ENCODE data around the gene PEX11A.
"Not testable (repeated sequence)": the region's sequence is repeated elsewhere in the genome, so short reads cannot be mapped to it uniquely, and the experiment has no call there.

Gene PEX11A

DNA sequence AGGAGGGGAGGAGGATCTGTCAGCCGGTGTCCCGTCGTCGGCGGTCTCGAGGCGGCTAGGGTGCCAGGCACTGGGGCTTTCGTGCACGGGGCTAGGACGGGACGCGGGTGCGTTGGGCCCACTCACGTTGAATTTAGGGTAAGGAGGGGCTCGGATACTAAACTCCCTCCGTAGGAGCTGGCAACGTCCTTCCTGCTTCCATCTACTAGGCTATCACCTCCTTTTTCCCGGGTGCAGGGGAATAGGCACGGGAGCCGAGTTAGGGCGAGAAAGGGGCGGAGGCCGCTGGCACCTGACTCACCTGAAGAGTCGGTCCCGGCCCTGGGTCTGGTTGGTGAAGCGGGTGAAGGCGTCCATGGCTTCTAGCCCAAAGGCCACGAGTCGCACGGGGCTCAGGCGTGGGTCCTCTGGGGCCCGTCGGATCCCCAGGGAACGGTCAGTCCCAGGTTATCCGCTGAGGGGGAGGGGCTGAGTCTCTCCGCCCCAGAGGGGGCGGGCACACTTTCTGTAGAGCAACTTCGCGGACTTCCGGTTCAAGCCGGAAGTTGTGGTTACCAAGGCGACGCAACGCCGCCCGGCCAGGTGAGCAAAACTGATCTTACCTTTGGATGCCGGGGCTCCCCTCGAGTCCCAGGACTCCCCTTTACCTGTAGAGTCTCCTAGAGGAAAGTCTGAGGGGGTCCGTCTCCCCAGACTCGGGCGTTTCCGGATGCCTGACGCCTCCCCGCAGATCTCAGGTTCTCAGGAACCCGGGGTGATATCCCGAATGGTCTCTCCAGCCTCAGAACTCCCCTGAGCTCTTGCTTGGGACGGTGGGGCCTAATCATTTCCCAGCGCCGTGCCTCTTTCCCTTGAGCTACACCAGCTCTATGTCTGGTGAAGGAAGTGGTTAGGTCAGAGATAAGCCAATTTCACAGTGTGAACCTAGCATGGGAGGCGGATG lies at the start of gene PEX11A, which contains the start of gene WDR93:
PEX11A (minus strand) TSS at position 479 of the 943 bp plus-strand sequence; CDS start at position 357, 122 bp downstream.
WDR93 (plus strand) TSS at position 536 of the 943 bp plus-strand sequence. CDS start 10,936 bp downstream, outside the sequence.
- peak; percentile 55 for DNase-seq (ENCODE audit: low read depth)

- DNase-seq (ENCODE audit: low read depth), result peak; percentile 66
Observed at GRCh38 chr15:89740137-89740536, 49.6 kb upstream of the PEX11A start.

DNA sequence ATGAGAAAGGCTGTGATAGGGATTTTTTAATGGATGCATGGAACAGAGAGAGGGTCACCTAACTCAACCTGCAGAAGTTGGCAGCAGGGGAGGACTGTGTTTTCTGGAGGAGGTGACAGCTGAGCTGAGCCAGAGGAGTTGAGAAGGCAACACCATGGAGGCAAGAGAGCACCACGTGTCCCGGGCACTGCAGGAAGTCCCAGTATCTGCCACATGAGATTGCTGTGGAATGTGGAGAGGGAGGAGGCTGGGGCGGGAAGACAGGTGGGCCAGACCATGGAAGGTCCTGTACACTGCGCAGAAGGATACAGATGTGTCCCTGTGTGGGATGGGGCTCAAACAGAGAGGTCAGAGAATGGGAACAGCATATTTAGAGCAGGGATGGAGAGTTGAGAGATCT lies 45.2 kb upstream of the PEX11A start:
- no peak for DNase-seq (ENCODE audit: low read depth)

GRCh38 chr15:89732451-89733172 lies 42.1 kb upstream of the PEX11A start:
- no peak for DNase-seq (ENCODE audit: low read depth)

- DNase-seq (ENCODE audit: low read depth), result no peak
Observed at GRCh38 chr15:89731275-89731674, 40.7 kb upstream of the PEX11A start.

- DNase-seq (ENCODE audit: low read depth), result peak; percentile 91
Observed at GRCh38 chr15:89728254-89728653, 37.7 kb upstream of the PEX11A start.

DNA sequence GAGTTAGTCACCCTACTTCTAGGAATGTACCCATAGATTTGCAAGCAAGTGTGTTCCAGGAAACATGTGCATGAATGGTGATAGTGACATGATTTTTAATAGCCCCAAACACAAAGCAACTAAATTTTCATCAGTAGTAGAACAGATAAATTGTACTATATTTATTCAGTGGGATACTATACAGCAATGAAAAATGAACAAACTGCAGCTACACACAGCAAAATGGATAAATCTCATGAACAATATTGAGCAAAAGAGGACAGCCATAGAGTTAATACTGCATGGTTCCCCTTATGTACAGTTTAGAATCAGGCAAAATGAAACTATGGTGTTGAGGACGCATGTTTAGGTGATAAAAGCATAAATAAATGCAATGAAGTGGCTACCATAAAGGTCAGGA lies 34.5 kb upstream of the PEX11A start:
- DNase-seq (ENCODE audit: low read depth), result no peak

DNA sequence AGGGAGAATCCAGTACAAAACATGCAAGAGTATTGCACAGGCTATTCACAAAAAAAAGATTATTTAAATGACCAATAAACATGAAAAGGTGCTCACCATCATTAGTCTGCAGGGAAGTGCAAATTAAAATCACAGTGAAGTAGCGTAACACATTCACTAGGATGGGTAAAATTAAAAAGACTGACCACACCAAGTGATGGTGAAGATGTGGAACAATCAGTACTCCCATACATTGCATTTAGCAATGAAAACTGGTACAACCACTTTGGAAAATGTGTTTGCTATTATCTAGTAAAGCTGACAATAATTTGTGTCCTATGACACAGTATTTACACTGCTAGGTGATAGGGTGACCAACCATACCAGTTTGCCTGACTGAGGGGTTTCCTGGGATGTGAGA lies 34.1 kb upstream of the PEX11A start:
- no peak for DNase-seq (ENCODE audit: low read depth)

GRCh38 chr15:89723031-89723430 lies 32.5 kb upstream of the PEX11A start:
- no peak for DNase-seq (ENCODE audit: low read depth)

GRCh38 chr15:89714775-89715174 lies 24.2 kb upstream of the PEX11A start:
- peak; percentile 15 for DNase-seq (ENCODE audit: low read depth)

- DNase-seq (ENCODE audit: low read depth), result no peak
Observed at GRCh38 chr15:89707577-89707976, 17.0 kb upstream of the PEX11A start.

DNA sequence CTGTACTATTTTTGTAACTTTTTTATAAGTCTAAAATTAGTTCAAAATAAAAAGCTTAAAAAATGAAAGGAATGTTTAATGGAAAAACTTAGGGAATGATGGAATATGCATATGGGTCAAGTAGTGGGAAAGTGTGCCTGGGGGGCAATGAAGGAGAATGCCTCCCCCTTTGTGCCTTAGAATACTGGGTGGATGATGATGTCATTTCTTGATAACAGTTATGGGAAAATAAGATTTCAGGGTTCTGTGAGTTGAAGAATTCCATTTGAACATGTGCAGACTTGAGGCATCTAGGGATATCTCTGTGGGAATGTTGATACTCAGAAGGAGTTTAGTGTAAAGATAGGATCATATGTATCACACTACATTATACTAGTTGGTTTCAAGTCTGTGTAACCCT lies 13.9 kb upstream of the PEX11A start:
- no peak for DNase-seq (ENCODE audit: low read depth)

DNA sequence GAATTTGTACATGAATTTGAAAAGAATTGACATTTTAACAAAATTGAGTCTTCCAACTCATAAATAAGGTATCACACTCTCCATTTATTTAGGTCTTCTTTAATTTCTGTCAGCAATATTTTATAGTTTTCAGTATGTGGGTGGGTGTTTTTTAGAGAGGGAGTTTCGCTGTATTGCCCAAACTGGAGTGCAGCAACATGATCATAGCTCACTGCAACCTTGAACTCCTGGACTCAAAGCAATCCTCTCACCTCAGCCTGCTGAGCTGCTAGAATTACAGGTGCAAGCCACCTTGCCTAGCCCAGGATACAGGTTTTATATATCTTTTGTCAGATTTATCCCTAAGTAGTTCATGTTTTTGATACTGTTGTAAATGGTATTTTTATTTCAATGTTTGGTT lies 4.6 kb upstream of the PEX11A start:
- no peak for DNase-seq (ENCODE audit: low read depth)

- no peak for DNase-seq (ENCODE audit: low read depth)
Observed at GRCh38 chr15:89693696-89694095, 3.1 kb upstream of the PEX11A start.

- no peak for DNase-seq (ENCODE audit: low read depth)
Observed at GRCh38 chr15:89693091-89693490, 2.5 kb upstream of the PEX11A start.

- DNase-seq (ENCODE audit: low read depth), result not testable (repeated sequence)
Observed at GRCh38 chr15:89689930-89690275, 651 bp downstream of the PEX11A start.

- DNase-seq (ENCODE audit: low read depth), result no peak
Observed at GRCh38 chr15:89686522-89686921, 4.0 kb downstream of the PEX11A start.

DNA sequence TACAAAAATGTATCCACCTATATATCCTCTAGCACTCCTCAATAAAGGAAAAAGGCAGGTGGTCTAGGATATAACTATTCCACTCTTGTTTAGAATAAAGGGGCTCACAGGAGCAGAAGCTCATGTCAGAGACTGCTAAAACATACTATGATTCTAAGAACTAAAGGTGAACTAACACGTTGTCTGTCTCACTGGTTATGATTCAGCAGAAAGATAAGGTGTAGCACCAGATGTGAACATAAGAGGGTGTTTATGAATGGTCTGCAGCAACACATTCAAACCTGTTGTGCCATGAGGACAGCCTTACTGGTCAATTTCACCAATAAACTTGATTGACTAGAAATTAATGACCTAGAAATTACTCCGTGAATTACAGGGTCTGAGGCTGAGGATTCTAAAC lies 4.6 kb downstream of the PEX11A start:
- no peak for DNase-seq (ENCODE audit: low read depth)

GRCh38 chr15:89681146-89681545 lies 9.4 kb downstream of the PEX11A start:
- DNase-seq (ENCODE audit: low read depth), result no peak

GRCh38 chr15:89680282-89680873 lies 10.2 kb downstream of the PEX11A start:
- DNase-seq (ENCODE audit: low read depth), result peak; percentile 77

DNA sequence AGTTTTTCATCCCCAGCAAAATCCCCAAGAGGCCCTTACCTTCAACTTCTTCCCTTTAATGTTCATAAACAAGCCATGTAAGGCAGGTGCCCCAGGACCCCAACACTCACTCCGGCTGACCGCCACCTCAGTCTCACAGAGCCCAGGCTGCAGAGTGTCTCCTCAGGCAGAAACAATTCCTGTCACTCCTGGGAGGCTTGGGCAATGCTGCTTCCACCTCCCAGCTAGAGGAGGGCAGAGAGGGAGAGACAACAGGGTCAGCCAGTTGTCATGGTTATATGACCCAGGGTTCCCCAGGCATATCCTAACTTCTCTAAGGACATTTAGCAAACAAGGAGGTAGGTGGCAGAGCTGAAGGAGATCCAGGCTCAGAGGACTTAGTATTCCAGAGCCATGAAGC lies 11.3 kb downstream of the PEX11A start, which contains the start of gene PLIN1:
PLIN1 (minus strand) TSS at position 156 of the 400 bp plus-strand sequence. CDS start 1,878 bp downstream, outside the sequence.
- DNase-seq (ENCODE audit: low read depth), result no peak

GRCh38 chr15:89677381-89677780 lies 13.2 kb downstream of the PEX11A start:
- DNase-seq (ENCODE audit: low read depth), result no peak

DNA sequence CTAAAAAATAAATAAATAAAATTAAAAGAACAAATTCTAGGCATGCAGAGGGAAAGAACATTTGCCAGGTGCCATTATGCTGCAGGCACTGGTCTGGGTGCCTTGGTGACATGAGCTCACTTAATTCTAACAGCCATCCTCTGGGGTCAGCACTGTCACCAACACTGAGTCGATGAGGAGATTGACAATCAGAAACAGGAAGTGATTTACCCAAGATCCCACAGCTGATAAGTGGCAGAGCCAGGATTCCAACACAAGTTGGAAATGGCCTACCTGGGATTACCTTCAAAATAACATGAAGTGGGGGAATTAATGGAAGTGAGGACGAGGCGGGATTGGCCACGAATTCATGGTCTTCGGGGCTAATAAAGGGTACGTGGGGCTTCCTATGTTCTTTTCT lies 14.9 kb downstream of the PEX11A start:
- no peak for DNase-seq (ENCODE audit: low read depth)

Data from iris pigment epithelial cell (primary cell).